ENCODE data around the gene MEIS2.

GRCh38 chr15:37101980-37102304, 1.6 kb upstream of the MEIS2 start:
- TF ChIP-seq POLR2A (IDR thresholded peaks at IDR 0.05), result no peak
- no peak for TF ChIP-seq CTCF (IDR thresholded peaks at IDR 0.05)
- no peak for TF ChIP-seq EP300 (IDR thresholded peaks at IDR 0.05)
